Measurements from ENCODE around the gene DGCR2.

DGCR2 gene

DNA sequence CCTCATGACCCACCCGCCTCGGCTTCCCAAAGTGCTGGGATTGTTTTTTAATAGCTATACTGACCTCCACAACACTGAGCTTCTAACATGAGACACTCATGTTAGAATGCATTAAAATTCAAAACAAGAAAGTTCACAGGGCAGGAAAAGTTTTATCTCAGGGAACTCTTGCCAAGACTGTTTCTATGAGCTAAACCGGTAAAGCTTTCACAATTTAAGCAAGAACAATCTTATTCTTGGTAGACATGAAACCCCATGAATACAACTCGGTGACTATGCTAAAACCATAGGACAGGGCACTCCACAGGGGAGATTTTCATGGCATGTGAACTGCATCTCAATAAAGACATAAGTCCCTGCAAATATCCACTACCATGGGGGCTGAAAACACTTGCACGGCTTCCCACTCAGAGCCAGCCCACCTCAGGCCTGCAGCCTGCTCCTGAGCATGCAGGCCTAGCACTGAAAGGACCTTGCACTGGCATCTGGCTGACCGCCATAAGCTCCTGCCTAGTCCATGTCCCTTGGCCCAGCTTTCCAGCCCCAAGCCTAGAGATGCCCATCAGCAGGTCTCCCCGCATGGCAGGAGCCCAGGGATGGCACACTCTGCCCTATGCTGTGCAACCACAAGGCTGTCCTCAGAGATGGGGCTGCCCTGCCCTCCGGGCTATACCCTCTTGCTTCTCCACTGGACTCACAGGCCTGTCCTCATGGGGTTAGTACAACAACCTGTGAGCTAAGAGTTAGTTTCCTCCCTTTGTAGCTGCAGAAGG, 58.4 kb downstream of the DGCR2 start:
- no peak overlapping the region for H3K4me3 ChIP-seq (ENCODE audit: low read depth, low read length)
- TF ChIP-seq, protein P1, sequence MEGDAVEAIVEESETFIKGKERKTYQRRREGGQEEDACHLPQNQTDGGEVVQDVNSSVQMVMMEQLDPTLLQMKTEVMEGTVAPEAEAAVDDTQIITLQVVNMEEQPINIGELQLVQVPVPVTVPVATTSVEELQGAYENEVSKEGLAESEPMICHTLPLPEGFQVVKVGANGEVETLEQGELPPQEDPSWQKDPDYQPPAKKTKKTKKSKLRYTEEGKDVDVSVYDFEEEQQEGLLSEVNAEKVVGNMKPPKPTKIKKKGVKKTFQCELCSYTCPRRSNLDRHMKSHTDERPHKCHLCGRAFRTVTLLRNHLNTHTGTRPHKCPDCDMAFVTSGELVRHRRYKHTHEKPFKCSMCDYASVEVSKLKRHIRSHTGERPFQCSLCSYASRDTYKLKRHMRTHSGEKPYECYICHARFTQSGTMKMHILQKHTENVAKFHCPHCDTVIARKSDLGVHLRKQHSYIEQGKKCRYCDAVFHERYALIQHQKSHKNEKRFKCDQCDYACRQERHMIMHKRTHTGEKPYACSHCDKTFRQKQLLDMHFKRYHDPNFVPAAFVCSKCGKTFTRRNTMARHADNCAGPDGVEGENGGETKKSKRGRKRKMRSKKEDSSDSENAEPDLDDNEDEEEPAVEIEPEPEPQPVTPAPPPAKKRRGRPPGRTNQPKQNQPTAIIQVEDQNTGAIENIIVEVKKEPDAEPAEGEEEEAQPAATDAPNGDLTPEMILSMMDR (conservative IDR thresholded peaks at IDR 0.05; ENCODE audit: low read depth, low read length): no peak
- DNase-seq (ENCODE audit: low read depth): peak; percentile 53

DNA sequence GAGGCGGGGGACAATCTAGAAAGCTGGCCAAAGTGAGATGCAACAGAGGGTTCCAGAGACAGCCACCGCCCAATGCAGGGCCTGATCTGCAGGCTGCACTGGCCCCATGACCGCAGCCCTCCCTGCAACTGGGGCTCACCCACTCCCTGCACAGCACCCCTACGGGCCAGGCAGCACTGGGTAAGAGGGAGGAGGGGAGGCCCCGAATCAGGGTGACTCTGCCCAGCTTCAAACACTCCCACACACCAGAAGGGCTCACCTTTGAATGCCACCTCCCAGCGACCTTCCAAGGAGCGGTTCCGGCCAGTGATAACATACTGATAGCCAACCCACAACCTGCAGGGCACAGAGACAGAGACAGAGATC, 59.3 kb downstream of the DGCR2 start:
- TF ChIP-seq, protein P1 (conservative IDR thresholded peaks at IDR 0.05; ENCODE audit: low read depth, low read length): no peak
- no peak for DNase-seq (ENCODE audit: low read depth)
- H3K4me3 ChIP-seq (ENCODE audit: low read depth, low read length): no peak overlapping the region

DNA sequence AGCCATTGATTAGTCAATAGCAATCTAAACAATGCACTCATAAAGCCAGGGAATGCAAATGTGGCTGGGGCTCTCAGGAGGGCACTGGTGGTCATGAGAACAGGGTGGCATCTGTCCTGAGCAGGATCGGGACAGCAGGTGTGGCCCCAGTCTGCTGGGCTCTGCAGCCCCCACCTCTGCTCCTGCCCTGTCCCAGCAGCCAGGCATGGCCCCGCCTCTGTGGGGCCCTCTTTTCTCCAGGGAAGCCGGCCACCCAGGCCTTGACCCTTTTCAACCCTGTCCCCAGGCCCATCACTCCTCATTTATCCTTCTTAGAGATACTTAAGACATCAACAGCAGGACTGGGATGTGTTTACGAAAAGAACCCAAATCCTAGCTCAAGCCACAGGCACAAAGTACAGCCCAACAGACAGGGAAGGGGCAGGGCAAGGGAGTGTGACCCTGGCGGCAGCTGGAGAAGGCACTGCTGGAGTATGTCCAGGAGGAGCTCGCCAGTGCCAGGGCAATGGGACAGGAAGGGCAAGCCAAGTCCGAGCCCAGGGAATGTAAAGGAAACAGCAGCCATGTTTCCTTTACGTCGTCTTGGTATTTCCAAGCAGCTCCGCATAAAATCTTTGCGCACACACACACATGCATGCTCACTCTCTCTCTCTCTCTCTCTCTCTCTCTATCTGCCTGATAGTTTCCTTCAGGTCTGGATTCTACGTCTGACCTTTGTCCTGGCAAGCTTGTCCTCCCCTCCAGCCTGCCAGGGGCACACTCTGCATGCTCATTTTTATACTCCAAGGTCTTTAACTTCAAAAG, 59.9 kb downstream of the DGCR2 start:
- DNase-seq (ENCODE audit: low read depth): peak; percentile 9
- H3K4me3 ChIP-seq (ENCODE audit: low read depth, low read length): no peak overlapping the region
- TF ChIP-seq, protein P1 (conservative IDR thresholded peaks at IDR 0.05; ENCODE audit: low read depth, low read length): no peak

DNA sequence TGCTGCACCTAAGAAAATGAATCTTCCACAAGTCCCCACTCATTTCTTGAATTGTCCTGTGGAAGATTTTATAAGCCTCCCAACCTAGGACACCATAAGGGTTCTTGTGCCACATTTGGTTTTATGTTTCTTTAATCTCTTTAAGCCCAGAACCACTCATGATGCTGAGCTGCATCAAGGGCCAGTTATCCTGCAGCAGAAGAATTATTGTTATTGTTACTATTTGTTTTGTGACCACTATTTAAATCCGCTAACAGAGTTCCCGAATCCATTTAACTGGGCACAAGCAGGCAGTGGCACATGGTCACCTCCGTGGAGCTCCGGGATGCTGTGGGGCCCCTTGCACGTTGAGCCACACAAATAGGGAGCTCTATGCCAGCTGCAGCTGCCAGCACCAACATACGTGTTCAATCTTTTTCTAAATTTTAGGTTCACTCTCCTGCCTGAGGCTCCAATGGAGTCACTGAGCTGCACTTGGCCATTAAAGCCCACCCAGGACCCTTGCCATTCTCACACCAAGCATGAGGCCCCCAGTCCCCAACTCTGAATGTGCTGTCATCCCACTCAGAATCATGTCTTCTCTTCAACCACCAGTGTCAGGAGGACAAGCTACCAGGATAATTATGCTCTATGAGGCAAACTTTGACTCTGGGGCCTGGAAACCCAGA, 60.6 kb downstream of the DGCR2 start:
- H3K4me3 ChIP-seq (ENCODE audit: low read depth, low read length): no peak overlapping the region
- TF ChIP-seq, protein P1 (conservative IDR thresholded peaks at IDR 0.05; ENCODE audit: low read depth, low read length): no peak
- DNase-seq (ENCODE audit: low read depth): no peak

DNA sequence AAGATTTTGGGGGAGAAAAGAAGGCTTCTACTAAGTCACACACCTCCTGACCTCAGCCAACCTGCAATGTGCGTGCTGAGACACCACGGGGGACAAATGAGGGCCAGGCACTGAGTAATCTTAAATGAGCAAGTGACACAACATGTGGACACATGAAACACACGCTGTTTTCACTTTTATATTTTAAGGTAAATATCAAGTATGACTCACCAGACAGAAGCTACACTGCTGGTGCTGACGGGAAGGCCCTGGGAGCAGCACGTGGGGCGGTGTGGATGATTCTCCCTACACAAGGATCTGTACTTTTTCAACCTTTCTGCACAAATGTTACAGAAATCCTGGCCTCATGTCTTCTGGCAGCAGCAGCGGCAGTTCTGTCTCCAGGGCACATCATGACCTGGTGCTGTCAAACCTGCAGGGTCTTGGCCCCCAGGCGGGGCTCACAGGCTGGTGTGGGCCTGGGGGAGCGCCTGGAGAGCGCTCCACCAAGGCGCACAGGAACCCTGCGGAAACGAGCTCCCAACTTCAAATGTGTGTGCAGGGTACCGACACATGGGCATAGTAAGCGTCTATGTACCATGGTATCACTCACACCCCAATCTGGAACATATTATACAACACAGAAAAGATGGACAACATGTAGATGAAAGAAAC, 61.7 kb downstream of the DGCR2 start:
- peak; percentile 85 for DNase-seq (ENCODE audit: low read depth)
- TF ChIP-seq, protein P1 (conservative IDR thresholded peaks at IDR 0.05; ENCODE audit: low read depth, low read length): no peak
- no peak overlapping the region for H3K4me3 ChIP-seq (ENCODE audit: low read depth, low read length)

DNA sequence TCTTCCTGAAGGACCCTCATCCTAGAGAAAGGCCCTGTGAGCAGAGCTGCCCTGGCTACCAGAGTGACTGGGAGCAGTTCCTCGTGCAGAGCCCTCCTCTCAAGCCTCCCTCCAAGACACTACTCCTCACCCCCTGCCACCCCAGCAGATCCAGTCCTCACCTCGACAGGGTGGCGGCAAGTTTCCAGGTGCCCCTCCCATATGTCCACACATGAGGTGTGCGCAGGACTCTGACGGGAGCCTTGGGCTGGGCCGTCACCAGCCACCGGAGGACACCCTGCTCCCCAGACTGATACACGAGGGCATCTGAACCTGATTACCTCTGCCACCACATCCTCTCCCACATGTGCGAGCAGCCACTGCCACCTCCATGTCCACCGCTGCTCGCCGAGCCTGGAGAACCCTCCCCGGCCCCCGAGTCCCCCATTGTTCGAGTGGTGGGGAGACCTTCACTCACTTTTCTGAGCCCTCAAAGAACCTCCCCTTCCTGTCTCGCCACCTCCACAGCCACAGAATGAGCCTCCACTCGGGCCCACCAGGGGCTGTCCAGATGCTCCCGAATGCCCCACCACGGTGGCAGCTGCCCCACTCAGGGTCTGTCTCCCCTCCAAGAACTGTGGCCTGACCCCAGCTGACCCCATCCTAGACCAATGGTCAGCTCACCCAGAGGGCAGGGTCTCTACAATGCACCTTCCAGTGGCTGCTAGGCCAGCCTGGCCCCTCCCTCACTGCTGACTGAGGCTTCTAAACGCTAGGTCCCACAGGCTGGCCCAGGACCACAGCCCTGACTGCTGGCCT, 62.5 kb downstream of the DGCR2 start:
- TF ChIP-seq, protein P1 (conservative IDR thresholded peaks at IDR 0.05; ENCODE audit: low read depth, low read length): no peak
- H3K4me3 ChIP-seq (ENCODE audit: low read depth, low read length): no peak overlapping the region
- no peak for DNase-seq (ENCODE audit: low read depth)
